ENCODE results near the gene GAREM2. TPM values are rescaled to one million over a fixed set of nuclear protein-coding genes. Genes with fewer than 3 reads are reported as not detected.

The GAREM2 gene
- total and polyA plus RNA-seq, 9 of the 15 experiments (the other 6 are each of a cell fraction or from before 2014, with no cell fraction given), result 1.7 to 12.4 (median 2.5) TPM

DNA sequence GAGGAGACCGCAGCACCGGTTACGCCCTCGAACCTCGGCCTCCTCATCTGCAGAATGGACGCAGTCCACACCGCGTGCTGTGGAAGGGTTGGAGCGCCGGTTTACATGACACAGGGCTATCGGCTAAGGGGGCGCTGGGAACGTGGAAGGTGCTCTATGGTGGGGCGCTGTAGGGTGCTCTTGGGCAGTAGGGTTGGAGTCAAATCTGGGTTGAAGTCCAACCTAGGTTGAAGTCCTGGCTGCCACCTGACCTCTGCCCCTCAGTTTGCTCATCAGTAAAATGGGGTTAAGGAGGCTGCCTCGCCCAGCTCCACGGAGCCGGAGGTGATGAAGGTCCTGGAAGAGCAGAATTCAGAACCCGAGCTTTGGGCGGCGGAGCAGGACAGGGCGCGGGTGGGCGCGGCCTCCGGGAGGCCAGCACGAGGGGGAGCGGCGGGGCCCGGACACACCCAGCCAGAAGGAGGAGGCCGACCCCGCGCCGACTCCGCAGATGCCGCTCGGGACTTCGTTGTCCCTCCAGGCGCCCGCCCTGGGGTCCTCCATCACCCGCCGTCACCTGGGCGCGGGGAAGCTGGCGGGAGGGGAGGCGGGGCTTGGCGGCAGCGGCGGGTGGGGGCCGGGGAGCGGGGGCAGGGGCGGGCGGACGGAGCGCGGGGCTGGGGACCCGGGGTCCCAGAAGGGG lies 558 bp upstream of the GAREM2 start:
- H3K4me1 ChIP-seq (replicated peaks in 1 of 2; ENCODE audit: control insufficient read depth in 2 of 2, insufficient read depth in 2 of 2, low read length in 2 of 2), result peaks cover 0 to 43% of the 10 kb centered on the region in 2 experiments; a peak in 2 of 5 replicates
- no peaks in the 10 kb centered on the region for H3K27me3 ChIP-seq (ENCODE audit: control insufficient read depth in 2 of 2, insufficient read depth in 2 of 2, low read length in 2 of 2)
- intact Hi-C loops (cut with micrococcal nuclease), result loop anchor here (5.0 kb wide), 1 partner anchor 295 kb away; no protein-coding TSS in a partner anchor
- CTCF ChIA-PET (ENCODE audit: low intra/inter-chr PET ratio), result interaction anchor here (1.2 kb wide), 1 partner anchor 12 kb away, joined by 4 read pairs; no protein-coding TSS in a partner anchor
- no peaks in the 10 kb centered on the region for H3K9me3 ChIP-seq (replicated peaks; ENCODE audit: control insufficient read depth, insufficient read depth, low read depth, low read length)
- FAIRE-seq (no peak), DNase-seq (ENCODE audit: extremely low read depth in 1 of 4, low spot score in 3 of 4) (peak; percentile 41 to 80 (median 66)), ATAC-seq (peak; percentile 12)
- POLR2A ChIA-PET, result interaction anchor here (1.0 kb wide), 1 partner anchor 19 kb away, joined by 4 read pairs; no protein-coding TSS in a partner anchor
- no TSS peak for BruUV-seq (replicated peaks)
- H3K9ac ChIP-seq (ENCODE audit: insufficient read depth in 1 of 2, low read depth in 2 of 2, low read length in 2 of 2), result peak overlapping the region in 1 of 2 experiments; percentile 79; a peak in 2 of 4 replicates
- H3K9me1 ChIP-seq (ENCODE audit: control insufficient read depth, insufficient read depth, low read length), result no peaks in the 10 kb centered on the region
- H4K20me1 ChIP-seq (replicated peaks; ENCODE audit: control insufficient read depth, insufficient read depth, low read length), result no peaks in the 10 kb centered on the region
- H3K27ac ChIP-seq (ENCODE audit: extremely low read depth, low read depth, low read length), result no peak overlapping the region
- peak overlapping the region; percentile 46 for H3K4me2 ChIP-seq (ENCODE audit: insufficient read depth, low read length)
- peak overlapping the region; percentile 66; the same call in 1 of the 2 replicates for H2AFZ ChIP-seq (ENCODE audit: low read depth, low read length)
- in situ Hi-C loops (cut with MboI), result no loop called here
- WGBS (ENCODE audit: insufficient coverage, low coverage, missing lambda C conversion rate), result 63% methylated on average over 18 of the region's 56 CpGs
- H3K4me3 ChIP-seq, result peak overlapping the region; percentile 24
- H3K79me2 ChIP-seq (ENCODE audit: control insufficient read depth, insufficient read depth, low read length), result no peaks in the 10 kb centered on the region
- H3K36me3 ChIP-seq (ENCODE audit: control insufficient read depth, insufficient read depth, low read length), result no peaks in the 10 kb centered on the region
- TF ChIP-seq PTBP1 (IDR thresholded peaks at IDR 0.05; ENCODE audit: low read depth, low read length) (0 out of 2 replicates have a peak, but pooled peaks have one; percentile 54), CBFA2T2 (conservative IDR thresholded peaks at IDR 0.05) (no peak), RBM25 (IDR thresholded peaks at IDR 0.05; ENCODE audit: low read depth, low read length, severe bottlenecking) (peak; percentile 83), MCM5 (IDR thresholded peaks at IDR 0.05; ENCODE audit: low read depth) (no peak), ZFX (CRISPR knock-in tag; IDR thresholded peaks at IDR 0.05) (0 out of 2 replicates have a peak, but pooled peaks have one; percentile 10), GATAD2B (IDR thresholded peaks at IDR 0.05; ENCODE audit: borderline replicate concordance) (no peak), ZNF3 (CRISPR knock-in tag; IDR thresholded peaks at IDR 0.05) (no peak), TCFL5 (CRISPR knock-in tag; conservative IDR thresholded peaks at IDR 0.05) (no peak), MXI1 (IDR thresholded peaks at IDR 0.05; ENCODE audit: low read depth, low read length) (no peak), ESRRA (IDR thresholded peaks at IDR 0.05; ENCODE audit: borderline replicate concordance, low read depth) (peak; percentile 88)
- TF ChIP-seq, protein P1, sequence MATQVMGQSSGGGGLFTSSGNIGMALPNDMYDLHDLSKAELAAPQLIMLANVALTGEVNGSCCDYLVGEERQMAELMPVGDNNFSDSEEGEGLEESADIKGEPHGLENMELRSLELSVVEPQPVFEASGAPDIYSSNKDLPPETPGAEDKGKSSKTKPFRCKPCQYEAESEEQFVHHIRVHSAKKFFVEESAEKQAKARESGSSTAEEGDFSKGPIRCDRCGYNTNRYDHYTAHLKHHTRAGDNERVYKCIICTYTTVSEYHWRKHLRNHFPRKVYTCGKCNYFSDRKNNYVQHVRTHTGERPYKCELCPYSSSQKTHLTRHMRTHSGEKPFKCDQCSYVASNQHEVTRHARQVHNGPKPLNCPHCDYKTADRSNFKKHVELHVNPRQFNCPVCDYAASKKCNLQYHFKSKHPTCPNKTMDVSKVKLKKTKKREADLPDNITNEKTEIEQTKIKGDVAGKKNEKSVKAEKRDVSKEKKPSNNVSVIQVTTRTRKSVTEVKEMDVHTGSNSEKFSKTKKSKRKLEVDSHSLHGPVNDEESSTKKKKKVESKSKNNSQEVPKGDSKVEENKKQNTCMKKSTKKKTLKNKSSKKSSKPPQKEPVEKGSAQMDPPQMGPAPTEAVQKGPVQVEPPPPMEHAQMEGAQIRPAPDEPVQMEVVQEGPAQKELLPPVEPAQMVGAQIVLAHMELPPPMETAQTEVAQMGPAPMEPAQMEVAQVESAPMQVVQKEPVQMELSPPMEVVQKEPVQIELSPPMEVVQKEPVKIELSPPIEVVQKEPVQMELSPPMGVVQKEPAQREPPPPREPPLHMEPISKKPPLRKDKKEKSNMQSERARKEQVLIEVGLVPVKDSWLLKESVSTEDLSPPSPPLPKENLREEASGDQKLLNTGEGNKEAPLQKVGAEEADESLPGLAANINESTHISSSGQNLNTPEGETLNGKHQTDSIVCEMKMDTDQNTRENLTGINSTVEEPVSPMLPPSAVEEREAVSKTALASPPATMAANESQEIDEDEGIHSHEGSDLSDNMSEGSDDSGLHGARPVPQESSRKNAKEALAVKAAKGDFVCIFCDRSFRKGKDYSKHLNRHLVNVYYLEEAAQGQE (IDR thresholded peaks at IDR 0.05; ENCODE audit: borderline replicate concordance), result no peak
- TF ChIP-seq, protein P1 (CRISPR knock-in tag; IDR thresholded peaks at IDR 0.05; ENCODE audit: low read depth), result no peak
